CMK (cell line): ENCODE results near the gene SIRPB1.
"Not testable (repeated sequence)": the region's sequence is repeated elsewhere in the genome, so short reads cannot be mapped to it uniquely, and the experiment has no call there.

ENCODE experiments used
- DNase-seq: peaks from one replicate; pipeline ENCODE4 v3.0.0-alpha.2; 2010; ENCODE audit warnings: low read depth

SIRPB1 gene

GRCh38 chr20:1619861-1620444 lies at the start of gene SIRPB1:
TSS of gene SIRPB1 (minus strand) at chr20:1620009. CDS start at chr20:1619944, 65 bp downstream.
- DNase-seq, result no peak

GRCh38 chr20:1669304-1669703 lies 49.5 kb upstream of the SIRPB1 start:
- DNase-seq, result no peak

GRCh38 chr20:1667502-1668085 lies 47.8 kb upstream of the SIRPB1 start:
- DNase-seq, result no peak

GRCh38 chr20:1666802-1667201 lies 47.0 kb upstream of the SIRPB1 start:
- DNase-seq, result no peak

GRCh38 chr20:1665345-1665744 lies 45.5 kb upstream of the SIRPB1 start:
- no peak for DNase-seq

- DNase-seq, result no peak
Measured at GRCh38 chr20:1664911-1665310, 45.1 kb upstream of the SIRPB1 start.

- DNase-seq, result no peak
Measured at GRCh38 chr20:1663917-1664316, 44.1 kb upstream of the SIRPB1 start.

GRCh38 chr20:1661542-1662299 lies 41.9 kb upstream of the SIRPB1 start:
- no peak for DNase-seq

- DNase-seq, result no peak
Measured at GRCh38 chr20:1660246-1660645, 40.4 kb upstream of the SIRPB1 start.

- no peak for DNase-seq
Measured at GRCh38 chr20:1657556-1658334, 37.9 kb upstream of the SIRPB1 start, which contains the start of gene SIRPG. TSS of gene SIRPG (minus strand) at chr20:1657779. CDS start at chr20:1657714, 65 bp downstream.

- DNase-seq, result no peak
Measured at GRCh38 chr20:1656844-1657243, 37.0 kb upstream of the SIRPB1 start.

- no peak for DNase-seq
Measured at GRCh38 chr20:1654996-1655395, 35.2 kb upstream of the SIRPB1 start.

- DNase-seq, result no peak
Measured at GRCh38 chr20:1652960-1653359, 33.2 kb upstream of the SIRPB1 start.

- DNase-seq, result no peak
Measured at GRCh38 chr20:1652104-1652503, 32.3 kb upstream of the SIRPB1 start.

GRCh38 chr20:1651268-1652058 lies 31.7 kb upstream of the SIRPB1 start:
- DNase-seq, result no peak

- DNase-seq, result no peak
Measured at GRCh38 chr20:1648101-1648500, 28.3 kb upstream of the SIRPB1 start.

- no peak for DNase-seq
Measured at GRCh38 chr20:1646975-1647431, 27.2 kb upstream of the SIRPB1 start.

- no peak for DNase-seq
Measured at GRCh38 chr20:1644101-1644962, 24.5 kb upstream of the SIRPB1 start.

- not testable (repeated sequence) for DNase-seq
Measured at GRCh38 chr20:1638643-1639042, 18.8 kb upstream of the SIRPB1 start.

- no peak for DNase-seq
Measured at GRCh38 chr20:1637755-1638154, 17.9 kb upstream of the SIRPB1 start.

- DNase-seq, result no peak
Measured at GRCh38 chr20:1637226-1637625, 17.4 kb upstream of the SIRPB1 start.
